ENCODE data around the gene TRIM29. TPM values are rescaled to one million over a fixed set of nuclear protein-coding genes. Genes with fewer than 3 reads are reported as not detected.

Gene TRIM29
- polyA plus RNA-seq, 4 donors = 1.2 to 2.2 (median 1.5) TPM

DNA sequence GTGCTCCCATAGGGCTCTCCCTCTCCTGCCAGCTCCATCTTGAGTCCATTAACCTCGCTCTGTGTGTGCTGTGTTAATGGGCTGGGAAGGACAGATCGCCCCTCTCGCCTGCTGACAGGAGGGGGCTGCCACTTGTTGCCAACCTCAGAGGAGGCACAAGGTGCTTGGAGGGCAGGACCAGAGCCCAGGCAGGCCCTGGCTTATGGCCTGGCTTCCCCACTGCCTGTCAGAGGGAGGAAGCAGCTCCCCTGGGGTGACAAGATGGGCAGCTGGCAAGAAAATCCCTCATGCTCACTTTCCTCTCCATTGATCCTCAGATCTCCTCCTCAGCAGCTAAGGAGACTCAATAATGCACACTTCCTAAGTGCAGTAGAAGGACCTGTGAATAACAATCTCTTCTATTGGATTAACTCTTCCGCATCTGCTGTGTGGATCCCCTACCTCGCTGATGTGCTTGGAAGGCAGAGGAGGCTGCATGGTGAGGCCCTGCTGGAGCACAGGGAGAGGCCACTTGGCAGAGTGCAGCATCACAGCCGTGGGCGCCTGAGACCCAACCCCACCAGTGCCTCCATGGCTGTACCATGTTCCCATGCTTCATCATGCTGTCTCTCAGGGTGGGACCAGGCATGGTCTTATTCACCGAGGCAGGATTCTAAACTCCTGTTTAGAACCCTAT is 70.3 kb downstream of the TRIM29 start:
- DNase-seq (ENCODE audit: low read depth in 4 of 4, low spot score in 2 of 4) = no peak

DNA sequence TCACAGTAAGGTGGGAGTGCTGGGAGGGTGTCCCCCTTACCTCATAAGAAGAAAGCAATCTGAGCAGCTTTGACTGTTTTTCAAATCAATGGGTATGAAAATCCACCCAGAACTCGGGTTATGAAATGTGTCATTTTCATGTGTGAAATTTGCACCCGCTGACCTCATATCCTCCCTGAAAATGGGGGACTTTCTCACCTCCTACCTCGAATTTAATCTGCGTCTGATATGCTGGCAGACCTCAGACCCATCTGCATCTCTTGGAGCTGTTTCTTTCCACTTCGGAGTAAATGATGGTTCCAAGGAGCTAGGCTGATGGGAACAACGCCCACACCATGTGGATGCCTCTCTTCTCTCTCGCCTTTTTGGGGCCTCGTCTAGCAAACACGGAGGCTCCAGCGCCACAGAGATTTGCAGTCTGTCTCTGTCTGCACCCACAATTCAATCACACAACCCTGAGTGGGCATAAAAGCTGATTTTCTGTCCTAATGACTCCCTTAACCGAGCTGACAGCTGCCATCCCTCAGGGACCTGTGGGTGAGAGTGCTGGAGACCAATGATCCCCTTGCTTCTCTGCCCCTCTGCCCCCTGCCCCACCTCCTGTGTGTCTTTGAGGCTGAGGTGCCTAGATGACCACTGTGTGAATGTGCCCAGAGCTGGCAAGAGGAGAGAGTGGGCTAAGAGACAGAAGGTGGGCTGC is 71.0 kb downstream of the TRIM29 start:
- no peak for DNase-seq (ENCODE audit: low read depth in 4 of 4, low spot score in 2 of 4)

DNA sequence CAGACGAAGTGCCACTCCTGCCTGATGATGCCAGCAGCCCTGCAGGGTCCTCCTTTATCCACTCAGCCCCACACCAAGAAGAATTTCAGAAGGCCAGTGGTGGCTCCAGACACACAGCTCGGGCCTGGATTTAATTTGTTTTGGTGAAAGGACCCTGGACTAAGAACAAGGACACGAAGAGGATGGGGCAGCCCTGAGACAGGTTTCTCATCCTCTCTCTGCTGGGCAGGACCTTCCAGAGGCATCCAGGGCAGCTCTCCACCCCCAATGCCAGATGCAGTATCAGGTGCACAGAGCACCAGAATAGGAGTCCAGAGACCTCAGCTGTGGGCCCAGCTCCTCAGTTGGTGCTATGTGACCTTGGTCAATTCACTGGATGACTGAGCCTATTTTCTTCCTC is 72.0 kb downstream of the TRIM29 start:
- DNase-seq (ENCODE audit: low read depth in 4 of 4, low spot score in 2 of 4) = no peak

DNA sequence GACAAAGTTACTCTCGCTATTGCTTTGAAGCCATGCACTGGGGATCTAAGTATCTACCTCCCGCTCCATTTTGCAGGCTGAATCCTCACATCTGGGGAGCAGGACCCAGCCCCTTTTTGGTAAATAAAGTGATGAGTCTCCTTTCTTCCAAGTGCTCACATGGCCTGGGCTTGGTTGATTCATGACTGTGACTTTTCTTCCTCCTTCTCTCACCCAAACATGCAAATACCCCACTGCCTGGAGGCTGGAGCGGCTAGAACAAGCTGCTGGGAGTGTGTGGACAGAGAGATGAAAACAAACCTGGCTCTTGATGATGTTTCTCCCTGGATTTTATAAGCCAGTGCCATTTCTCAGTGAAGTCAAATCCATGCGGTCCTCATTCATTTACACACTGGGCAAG is 72.7 kb downstream of the TRIM29 start:
- DNase-seq (ENCODE audit: low read depth in 4 of 4, low spot score in 2 of 4) = no peak

DNA sequence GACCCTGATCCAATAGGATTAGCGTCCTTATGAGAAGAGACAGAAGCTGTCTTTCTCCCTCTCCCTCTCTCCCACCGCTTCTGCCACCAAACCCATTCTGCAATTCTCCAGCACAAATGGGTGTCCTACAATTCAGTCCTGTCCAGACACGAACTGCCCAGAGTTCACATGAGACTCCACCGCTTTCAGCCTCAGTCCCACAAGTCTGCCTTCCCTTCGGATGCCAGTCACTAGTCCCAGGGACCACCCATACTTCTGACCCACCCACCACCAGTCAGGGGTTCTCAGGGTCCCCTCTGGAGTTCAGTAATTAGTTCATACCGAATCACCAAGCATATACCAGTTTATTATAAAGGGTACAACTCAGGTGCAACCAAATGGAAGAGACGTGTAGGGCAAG is 73.6 kb downstream of the TRIM29 start:
- no peak for DNase-seq (ENCODE audit: low read depth in 4 of 4, low spot score in 2 of 4)

DNA sequence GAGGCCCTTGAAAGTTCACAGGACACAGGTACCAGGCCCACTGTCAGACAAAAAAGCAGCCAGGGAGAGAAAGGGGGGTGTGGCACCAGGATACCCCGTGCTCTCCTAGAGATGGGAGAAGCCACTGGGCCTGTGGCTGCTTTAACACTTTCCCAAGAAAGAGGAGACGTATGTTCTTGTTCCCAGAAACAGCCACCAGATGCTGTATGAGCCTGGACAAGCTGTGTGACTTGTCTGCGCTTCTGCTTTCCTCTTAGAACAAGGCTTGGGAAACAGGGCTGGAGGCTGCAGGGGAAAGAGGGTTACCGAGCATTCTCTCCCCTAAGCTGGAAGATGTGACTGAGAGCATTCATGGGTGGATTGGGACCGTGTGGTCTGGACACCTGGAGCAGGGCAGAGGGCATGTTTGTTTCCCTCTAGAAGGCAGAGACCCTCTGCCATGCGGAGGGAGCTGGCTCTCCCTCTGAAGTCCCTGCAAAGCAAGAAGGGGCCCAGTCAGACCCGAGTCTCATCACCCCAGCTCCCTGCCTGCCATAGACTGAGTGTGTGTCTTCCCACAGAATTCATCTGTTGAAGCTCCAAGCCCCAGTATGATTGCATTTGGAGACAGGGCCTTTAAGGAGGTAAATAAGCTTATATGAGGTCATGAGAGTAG is 74.1 kb downstream of the TRIM29 start:
- no peak for DNase-seq (ENCODE audit: low read depth in 4 of 4, low spot score in 2 of 4)

DNA sequence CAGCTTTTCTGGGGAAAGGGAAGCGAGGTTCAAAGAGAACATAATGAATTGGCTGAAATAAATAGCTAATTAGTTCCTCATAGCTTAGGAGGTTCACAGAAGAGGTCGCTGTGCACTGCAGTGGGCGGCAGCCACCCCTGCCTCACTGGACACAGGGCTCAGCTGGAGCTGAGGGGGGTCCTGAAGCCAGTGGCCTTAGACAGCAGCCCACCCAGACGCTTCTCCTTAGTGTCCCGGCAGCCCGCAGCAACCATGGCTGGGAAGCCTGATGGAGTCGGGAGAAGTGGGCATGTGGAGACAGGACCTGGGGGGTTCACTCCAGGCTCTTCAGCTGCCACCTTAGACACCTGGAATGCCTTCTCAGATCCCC is 75.4 kb downstream of the TRIM29 start:
- no peak for DNase-seq (ENCODE audit: low read depth in 4 of 4, low spot score in 2 of 4)

DNA sequence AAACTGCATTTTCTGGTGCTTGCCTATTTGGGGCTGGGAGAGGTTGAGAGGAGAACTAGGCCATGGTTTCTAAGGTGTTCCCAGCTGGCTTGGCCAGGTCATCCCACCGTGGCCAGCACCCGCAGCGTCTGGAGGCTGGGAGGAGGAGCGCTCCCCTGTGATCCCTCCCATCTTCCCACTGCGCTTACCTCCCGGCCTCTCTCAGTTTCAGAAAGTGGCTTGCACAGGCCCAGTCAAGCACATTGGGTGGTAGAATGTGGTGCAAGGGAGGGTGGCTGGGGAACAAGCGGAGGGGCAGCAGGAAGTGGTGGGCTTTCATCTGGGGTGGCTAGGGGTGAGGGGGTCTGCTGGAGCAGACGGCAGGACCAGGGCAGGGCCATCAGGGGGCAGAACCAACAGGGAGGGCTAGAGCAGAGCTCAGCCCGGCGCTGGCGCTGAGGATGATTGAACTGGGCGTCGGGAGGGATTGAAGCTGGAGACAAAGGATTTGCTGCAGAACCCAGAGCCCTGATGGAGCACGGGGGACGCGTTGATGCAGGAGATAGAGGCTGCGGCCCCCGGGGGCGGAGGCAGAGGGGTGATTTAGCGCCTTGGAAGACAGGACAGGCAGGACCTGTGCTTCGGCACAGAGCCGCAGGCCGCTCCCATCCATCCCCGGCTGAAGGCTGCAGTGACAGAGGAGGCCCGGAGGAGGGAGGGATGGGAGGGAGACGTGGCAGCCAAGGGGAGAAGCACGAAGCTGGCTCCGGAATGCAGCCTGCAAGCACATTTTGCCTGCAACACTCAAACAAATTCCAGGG is 76.0 kb downstream of the TRIM29 start:
- DNase-seq (ENCODE audit: low read depth in 4 of 4, low spot score in 2 of 4) = peak; percentile 34 to 59 (median 50)

Other genes starting within 250 kb of the TRIM29 start
- 10 to 100 TPM; 36.4 to 54.2 (median 44.7) TPM for gene OAF, start 72.9 kb upstream of the TRIM29 start, polyA plus RNA-seq (ENCODE audit: insufficient read length in 4 of 4)
- 1 to 10 TPM in 1 of 4 donors, under 1 TPM in 3; 0.41 to 1.6 (median 0.69) TPM for gene POU2F3, start 102.0 kb upstream of the TRIM29 start, polyA plus RNA-seq (ENCODE audit: insufficient read length in 4 of 4)
- 10 to 100 TPM in 2 of 4 donors, 1 to 10 TPM in 2; 9.9 to 16.3 (median 11.7) TPM for gene TLCD5, start 187.2 kb upstream of the TRIM29 start, polyA plus RNA-seq (ENCODE audit: insufficient read length in 4 of 4)
- gene ARHGEF12, start 198.3 kb upstream of the TRIM29 start, polyA plus RNA-seq (ENCODE audit: insufficient read length in 4 of 4) = 100 to 1,000 TPM; 102 to 136 (median 120) TPM

Data from left renal cortex interstitium (tissue), 4 donors.